ENCODE results near the gene COL15A1.

GRCh38 chr9:99106044-99106375 lies 162.3 kb downstream of the COL15A1 start:
- TF ChIP-seq CTCF (IDR thresholded peaks at IDR 0.05 in 4 of 5, conservative IDR thresholded peaks at IDR 0.05 in 1 of 5) (no peak), POLR2A (IDR thresholded peaks at IDR 0.05) (no peak)

All from gastrocnemius medialis (tissue), 4 donors.